OCI-LY3 (cell line): Measurements from ENCODE around the gene NPHS1.

Experiments used
- H2AFZ ChIP-seq: fragments of 200-600, 300-600 bp; shearing (Covaris generic); 2 replicates; pipeline ENCODE4 v1.6.0; 2014; ENCODE audit warnings: antibody characterized with exemption, low read depth, low read length
- H3K27ac ChIP-seq: fragments of 200-600, 300-600 bp; sonication (generic); 2 replicates; pipeline ENCODE4 v1.5.1; 2014; ENCODE audit warnings: mild to moderate bottlenecking, low read length, moderate library complexity, mixed read lengths
- H3K27me3 ChIP-seq: fragments of 200-600, 300-600 bp; sonication (generic); 2 replicates; pipeline ENCODE4 v1.6.1; 2014; ENCODE audit warnings: low read depth, low read length, mixed read lengths
- H3K36me3 ChIP-seq: fragments of 200-600, 300-600 bp; sonication (generic); replicated peaks from 2 replicates; pipeline ENCODE3; 2014; ENCODE audit warnings: low read depth, low read length, mixed read lengths
- H3K4me1 ChIP-seq: fragments of 300-600, 200-600 bp; sonication (generic); 2 replicates; pipeline ENCODE4 v1.6.1; 2014; ENCODE audit warnings: low read length, mixed read lengths
- H3K4me2 ChIP-seq: fragments of 200-600, 300-600 bp; sonication (generic); 2 replicates; pipeline ENCODE4 v1.6.1; 2014; ENCODE audit warnings: low read length, mixed read lengths
- H3K4me3 ChIP-seq: fragments of 300-600, 200-600 bp; sonication (generic); 2 replicates; pipeline ENCODE4 v1.5.1; 2014; ENCODE audit warnings: antibody characterized with exemption, mild to moderate bottlenecking, low read length, moderate library complexity
- H3K79me2 ChIP-seq: fragments of 300-600, 200-600 bp; shearing (Covaris generic); 2 replicates; pipeline ENCODE4 v1.6.1; 2014; ENCODE audit warnings: mild to moderate bottlenecking, low read length, mixed read lengths
- H3K9ac ChIP-seq: fragments of 300-600, 200-600 bp; shearing (Covaris generic); 2 replicates; pipeline ENCODE4 v1.6.0; 2014; ENCODE audit warnings: mild to moderate bottlenecking, low read length, moderate library complexity
- H3K9me3 ChIP-seq: fragments of 200-600, 300-600 bp; shearing (Covaris generic); 2 replicates; pipeline ENCODE4 v1.6.1; 2014; ENCODE audit warnings: low read length, mixed read lengths; ENCODE audit not compliant: insufficient read depth
- H4K20me1 ChIP-seq: fragments of 200-600, 300-600 bp; sonication (generic); 2 replicates; pipeline ENCODE4 v1.6.1; 2016; ENCODE audit warnings: low read length, mixed read lengths; ENCODE audit not compliant: insufficient read depth
- EZH2phosphoT487 ChIP-seq: fragments of 200-600 bp; shearing (Covaris generic); IDR thresholded peaks from 2 replicates; pipeline ENCODE4 v1.6.1; 2018; ENCODE audit warnings: antibody characterized with exemption, mixed run types, low read depth
- TF ChIP-seq, protein P1 (sequence below): fragments of 200-600, 300-600 bp; sonication (generic); IDR thresholded peaks from 2 replicates; pipeline ENCODE4 v1.5.1; 2014; ENCODE audit warnings: antibody characterized with exemption, low read length, low read depth

Gene NPHS1

GRCh38 chr19:35869327-35870123 lies 17.2 kb upstream of the NPHS1 start:
- Histone ChIP-seq H3K9ac (peak overlapping the region; percentile 56), H3K4me3 (peak overlapping the region; percentile 79), H3K79me2 (no peaks in the 10 kb centered on the region), H3K27ac (peak overlapping the region; percentile 42), H3K9me3 (no peaks in the 10 kb centered on the region), H3K27me3 (no peaks in the 10 kb centered on the region), H3K36me3 (no peaks in the 10 kb centered on the region), H3K4me2 (peak overlapping the region; percentile 83), H3K4me1 (0 out of 2 replicates have a peak, but pooled peaks cover 2% of the 10 kb centered on the region), H4K20me1 (no peaks in the 10 kb centered on the region), H2AFZ (peak overlapping the region; percentile 89)
- TF ChIP-seq EZH2phosphoT487: no peak
- TF ChIP-seq, protein P1, sequence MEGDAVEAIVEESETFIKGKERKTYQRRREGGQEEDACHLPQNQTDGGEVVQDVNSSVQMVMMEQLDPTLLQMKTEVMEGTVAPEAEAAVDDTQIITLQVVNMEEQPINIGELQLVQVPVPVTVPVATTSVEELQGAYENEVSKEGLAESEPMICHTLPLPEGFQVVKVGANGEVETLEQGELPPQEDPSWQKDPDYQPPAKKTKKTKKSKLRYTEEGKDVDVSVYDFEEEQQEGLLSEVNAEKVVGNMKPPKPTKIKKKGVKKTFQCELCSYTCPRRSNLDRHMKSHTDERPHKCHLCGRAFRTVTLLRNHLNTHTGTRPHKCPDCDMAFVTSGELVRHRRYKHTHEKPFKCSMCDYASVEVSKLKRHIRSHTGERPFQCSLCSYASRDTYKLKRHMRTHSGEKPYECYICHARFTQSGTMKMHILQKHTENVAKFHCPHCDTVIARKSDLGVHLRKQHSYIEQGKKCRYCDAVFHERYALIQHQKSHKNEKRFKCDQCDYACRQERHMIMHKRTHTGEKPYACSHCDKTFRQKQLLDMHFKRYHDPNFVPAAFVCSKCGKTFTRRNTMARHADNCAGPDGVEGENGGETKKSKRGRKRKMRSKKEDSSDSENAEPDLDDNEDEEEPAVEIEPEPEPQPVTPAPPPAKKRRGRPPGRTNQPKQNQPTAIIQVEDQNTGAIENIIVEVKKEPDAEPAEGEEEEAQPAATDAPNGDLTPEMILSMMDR: no peak

DNA sequence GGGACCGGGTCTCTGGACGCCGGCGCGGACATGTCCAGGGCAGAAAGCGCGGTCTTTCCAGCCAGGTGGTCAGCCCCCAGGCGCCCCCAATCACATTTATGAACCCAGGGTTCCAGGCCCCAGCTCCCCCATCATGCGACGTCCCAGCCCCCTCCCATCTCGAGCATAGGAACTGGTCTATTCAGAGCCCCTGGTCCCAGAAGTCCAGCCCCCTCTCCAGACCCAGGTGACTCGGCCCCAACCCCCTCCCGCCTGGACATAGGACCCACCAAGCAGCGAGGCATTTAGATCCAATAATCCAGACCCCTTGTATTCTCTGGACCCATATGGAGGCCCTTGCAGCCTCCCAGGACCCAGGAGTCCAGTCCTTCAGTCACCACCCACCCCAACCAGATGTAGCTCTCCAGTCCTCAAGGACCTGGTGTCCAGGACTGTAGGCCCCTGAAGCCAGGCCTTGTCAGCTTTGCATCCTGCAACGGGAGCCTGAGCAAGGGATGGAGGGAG lies 16.6 kb upstream of the NPHS1 start:
- H3K4me3 ChIP-seq: peak overlapping the region; percentile 79
- no peaks in the 10 kb centered on the region for H3K36me3 ChIP-seq
- 0 out of 2 replicates have a peak, but pooled peaks cover 2% of the 10 kb centered on the region for H3K4me1 ChIP-seq
- TF ChIP-seq, protein P1: no peak
- no peak for TF ChIP-seq EZH2phosphoT487
- peak overlapping the region; percentile 83 for H3K4me2 ChIP-seq
- no peaks in the 10 kb centered on the region for H3K27me3 ChIP-seq
- no peak overlapping the region for H3K27ac ChIP-seq
- no peaks in the 10 kb centered on the region for H4K20me1 ChIP-seq
- H3K79me2 ChIP-seq: no peaks in the 10 kb centered on the region
- no peak overlapping the region for H2AFZ ChIP-seq
- peak overlapping the region; percentile 32; the same call in 1 of the 2 replicates for H3K9ac ChIP-seq
- no peaks in the 10 kb centered on the region for H3K9me3 ChIP-seq

DNA sequence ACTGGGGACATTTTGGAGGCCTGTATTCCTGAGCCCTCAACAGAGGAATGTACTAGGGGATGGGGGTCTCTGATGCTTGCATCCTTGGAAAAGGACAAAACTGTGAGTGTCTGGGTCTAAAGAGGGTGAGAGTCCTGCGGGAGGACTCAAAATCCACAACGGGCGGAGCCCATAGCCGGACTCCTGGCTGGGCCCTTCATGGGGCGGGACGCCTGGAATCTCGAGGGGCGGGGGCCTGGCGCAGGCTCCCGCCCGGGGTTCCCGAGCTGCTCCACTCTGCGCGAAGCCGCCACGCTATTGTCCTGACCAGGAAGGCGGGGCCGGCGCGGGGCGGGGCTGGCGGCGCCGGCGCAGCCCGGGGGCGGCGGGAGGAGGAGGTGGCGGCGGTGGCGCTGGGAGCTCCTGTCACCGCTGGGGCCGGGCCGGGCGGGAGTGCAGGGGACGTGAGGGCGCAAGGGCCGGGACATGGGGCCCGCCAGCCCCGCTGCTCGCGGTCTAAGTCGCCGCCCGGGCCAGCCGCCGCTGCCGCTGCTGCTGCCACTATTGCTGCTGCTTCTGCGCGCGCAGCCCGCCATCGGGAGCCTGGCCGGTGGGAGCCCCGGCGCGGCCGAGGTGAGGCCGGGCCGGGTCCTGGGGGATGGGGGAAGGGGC lies 16.0 kb upstream of the NPHS1 start, which contains the start of gene APLP1:
APLP1 (plus strand) TSS at position 403 of the 651 bp plus-strand sequence; CDS start at position 466, 63 bp downstream.
- no peak within 1 kb of the TSS for H2AFZ ChIP-seq
- peak within 1 kb of the TSS; percentile 79 for H3K4me3 ChIP-seq
- TF ChIP-seq EZH2phosphoT487: no peak
- TF ChIP-seq, protein P1: no peak
- no peaks in the 10 kb centered on the region for H3K79me2 ChIP-seq
- H3K4me2 ChIP-seq: peak within 1 kb of the TSS; percentile 83
- H3K9me3 ChIP-seq: no peaks in the 10 kb centered on the region
- 0 out of 2 replicates have a peak, but pooled peaks cover 2% of the 10 kb centered on the region for H3K4me1 ChIP-seq
- H4K20me1 ChIP-seq: no peaks in the 10 kb centered on the region
- H3K36me3 ChIP-seq: no peaks in the 10 kb centered on the region
- H3K9ac ChIP-seq: peak within 1 kb of the TSS; percentile 32; the same call in 1 of the 2 replicates
- H3K27me3 ChIP-seq: no peaks in the 10 kb centered on the region
- no peak within 1 kb of the TSS; the same call in 1 of the 2 replicates for H3K27ac ChIP-seq

- TF ChIP-seq, protein P1: no peak
- no peak for TF ChIP-seq EZH2phosphoT487
- no peaks in the 10 kb centered on the region for H4K20me1 ChIP-seq
Measured at GRCh38 chr19:35863018-35863417, 10.7 kb upstream of the NPHS1 start.

More at GRCh38 chr19:35863018-35863417, 10.7 kb upstream of the NPHS1 start:
- Histone ChIP-seq H2AFZ (no peak overlapping the region), H3K4me1 (no peaks in the 10 kb centered on the region), H3K36me3 (peaks cover 3% of the 10 kb centered on the region), H3K4me2 (no peak overlapping the region), H3K79me2 (no peaks in the 10 kb centered on the region), H3K4me3 (no peak overlapping the region), H3K9ac (no peak overlapping the region), H3K27me3 (no peaks in the 10 kb centered on the region), H3K9me3 (no peaks in the 10 kb centered on the region; the same call in 1 of the 2 replicates), H3K27ac (no peak overlapping the region)
